ENCODE results near the gene PCED1B.

Gene PCED1B

DNA sequence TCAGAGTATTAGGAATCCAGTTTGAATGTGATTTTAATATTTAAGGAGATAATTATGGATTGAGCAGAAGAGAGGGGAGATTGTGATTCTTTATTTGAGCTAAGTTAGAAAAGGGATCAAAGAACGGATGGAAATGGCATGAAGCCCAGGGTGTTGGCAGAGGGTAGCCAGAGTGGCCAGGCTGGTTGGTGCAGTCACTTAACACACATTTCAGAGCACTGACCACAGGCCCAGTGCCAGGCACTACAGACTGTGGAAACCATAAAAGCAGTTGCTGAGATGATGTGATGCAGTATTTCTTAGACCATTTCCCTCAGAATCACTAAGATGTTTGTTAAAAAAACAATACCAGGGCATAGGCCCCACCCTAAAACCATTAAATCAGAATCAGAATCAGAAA lies 168.0 kb downstream of the PCED1B start:
- no peak overlapping the region for H3K4me3 ChIP-seq (ENCODE audit: low read depth, low read length)
- TF ChIP-seq, protein P1, sequence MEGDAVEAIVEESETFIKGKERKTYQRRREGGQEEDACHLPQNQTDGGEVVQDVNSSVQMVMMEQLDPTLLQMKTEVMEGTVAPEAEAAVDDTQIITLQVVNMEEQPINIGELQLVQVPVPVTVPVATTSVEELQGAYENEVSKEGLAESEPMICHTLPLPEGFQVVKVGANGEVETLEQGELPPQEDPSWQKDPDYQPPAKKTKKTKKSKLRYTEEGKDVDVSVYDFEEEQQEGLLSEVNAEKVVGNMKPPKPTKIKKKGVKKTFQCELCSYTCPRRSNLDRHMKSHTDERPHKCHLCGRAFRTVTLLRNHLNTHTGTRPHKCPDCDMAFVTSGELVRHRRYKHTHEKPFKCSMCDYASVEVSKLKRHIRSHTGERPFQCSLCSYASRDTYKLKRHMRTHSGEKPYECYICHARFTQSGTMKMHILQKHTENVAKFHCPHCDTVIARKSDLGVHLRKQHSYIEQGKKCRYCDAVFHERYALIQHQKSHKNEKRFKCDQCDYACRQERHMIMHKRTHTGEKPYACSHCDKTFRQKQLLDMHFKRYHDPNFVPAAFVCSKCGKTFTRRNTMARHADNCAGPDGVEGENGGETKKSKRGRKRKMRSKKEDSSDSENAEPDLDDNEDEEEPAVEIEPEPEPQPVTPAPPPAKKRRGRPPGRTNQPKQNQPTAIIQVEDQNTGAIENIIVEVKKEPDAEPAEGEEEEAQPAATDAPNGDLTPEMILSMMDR (IDR thresholded peaks at IDR 0.05; ENCODE audit: borderline replicate concordance, insufficient read depth, low read depth, low read length): no peak

DNA sequence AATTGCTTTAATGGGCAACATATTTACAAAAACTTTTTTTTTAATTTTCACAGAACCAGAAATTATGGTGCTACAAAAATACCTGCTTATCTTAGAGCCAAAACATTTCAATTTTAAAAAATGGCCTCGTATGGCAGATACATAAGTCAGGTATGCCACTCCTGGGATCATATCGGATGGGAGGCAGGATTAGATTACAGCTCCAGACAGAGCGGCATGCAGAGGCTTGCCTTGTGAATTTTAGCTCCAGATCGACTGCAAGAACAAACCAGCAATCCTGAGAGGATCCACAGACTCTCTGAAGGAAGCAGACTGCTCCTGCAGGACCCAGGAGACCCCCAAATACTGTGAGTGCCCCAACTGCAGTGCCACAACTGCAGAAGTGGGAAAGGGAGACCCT lies 169.7 kb downstream of the PCED1B start:
- TF ChIP-seq, protein P1 (IDR thresholded peaks at IDR 0.05; ENCODE audit: borderline replicate concordance, insufficient read depth, low read depth, low read length): no peak
- no peak overlapping the region for H3K4me3 ChIP-seq (ENCODE audit: low read depth, low read length)

DNA sequence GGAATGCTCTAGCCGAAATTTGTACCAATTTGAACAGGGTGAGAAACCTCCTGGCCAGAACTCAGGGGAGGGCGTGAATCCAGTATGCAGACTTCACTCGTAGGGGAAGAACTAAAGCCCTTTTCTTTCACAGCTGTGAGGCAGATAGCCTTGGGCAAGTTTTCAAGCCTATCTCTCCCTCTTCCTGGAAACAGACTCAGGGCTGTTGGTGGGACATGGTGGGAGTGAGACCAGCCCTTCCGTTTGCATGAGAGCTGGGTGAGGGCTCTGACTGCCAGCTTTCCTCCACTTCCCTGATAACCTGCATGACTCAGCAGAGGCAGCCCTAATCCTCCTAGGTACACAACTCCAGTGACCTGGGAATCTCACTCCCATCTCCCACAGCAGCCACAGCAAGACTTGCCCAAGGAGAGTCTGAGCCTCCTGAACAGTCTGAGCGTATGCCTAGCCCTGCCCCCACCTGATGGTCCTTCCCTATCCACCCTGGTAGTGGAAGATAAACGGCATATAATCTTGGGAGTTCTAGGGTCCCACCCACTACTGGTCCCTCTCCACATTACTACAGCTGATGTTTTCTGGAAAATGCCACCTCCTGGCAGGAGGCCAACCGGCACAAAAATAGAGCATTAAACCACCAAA lies 170.4 kb downstream of the PCED1B start:
- TF ChIP-seq, protein P1 (IDR thresholded peaks at IDR 0.05; ENCODE audit: borderline replicate concordance, insufficient read depth, low read depth, low read length): no peak
- H3K4me3 ChIP-seq (ENCODE audit: low read depth, low read length): no peak overlapping the region

DNA sequence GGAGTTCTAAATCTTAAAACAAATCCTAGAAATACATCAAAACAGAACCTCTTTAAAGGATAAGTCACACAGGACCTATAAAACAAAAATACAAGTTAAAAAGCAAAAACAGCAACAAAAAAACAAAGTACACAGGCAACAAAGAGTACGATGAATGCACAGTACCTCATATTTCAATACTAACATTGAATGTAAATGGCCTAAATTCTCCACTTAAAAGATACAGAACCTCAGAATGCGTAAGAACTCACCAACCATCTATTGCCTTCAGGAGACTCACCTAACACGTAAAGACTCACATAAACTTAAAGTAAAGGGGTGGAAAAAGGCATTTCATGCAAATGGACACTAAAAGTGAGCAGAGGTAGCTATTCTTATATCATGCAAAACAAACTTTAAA lies 172.5 kb downstream of the PCED1B start:
- H3K4me3 ChIP-seq (ENCODE audit: low read depth, low read length): no peak overlapping the region
- TF ChIP-seq, protein P1 (IDR thresholded peaks at IDR 0.05; ENCODE audit: borderline replicate concordance, insufficient read depth, low read depth, low read length): no peak

DNA sequence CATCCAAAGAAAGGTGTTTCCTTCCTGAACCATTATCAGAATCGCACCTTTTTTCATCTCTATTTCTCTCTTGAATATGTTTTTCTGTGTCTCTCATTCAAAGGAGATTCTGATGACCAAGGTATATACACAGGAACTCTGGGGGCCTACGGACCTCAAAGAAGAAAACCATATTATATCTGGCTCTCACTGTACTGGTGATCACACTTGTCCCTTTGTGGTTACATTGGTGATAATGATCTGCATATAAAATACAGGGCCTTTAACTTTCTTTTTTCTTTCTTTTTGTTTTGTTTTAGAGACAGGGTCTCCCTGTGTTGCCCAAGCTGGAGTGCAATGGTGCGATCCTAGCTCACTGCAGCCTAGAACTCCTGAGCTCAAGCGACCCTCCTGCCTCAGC lies 185.5 kb downstream of the PCED1B start:
- no peak overlapping the region for H3K4me3 ChIP-seq (ENCODE audit: low read depth, low read length)
- TF ChIP-seq, protein P1 (IDR thresholded peaks at IDR 0.05; ENCODE audit: borderline replicate concordance, insufficient read depth, low read depth, low read length): no peak

DNA sequence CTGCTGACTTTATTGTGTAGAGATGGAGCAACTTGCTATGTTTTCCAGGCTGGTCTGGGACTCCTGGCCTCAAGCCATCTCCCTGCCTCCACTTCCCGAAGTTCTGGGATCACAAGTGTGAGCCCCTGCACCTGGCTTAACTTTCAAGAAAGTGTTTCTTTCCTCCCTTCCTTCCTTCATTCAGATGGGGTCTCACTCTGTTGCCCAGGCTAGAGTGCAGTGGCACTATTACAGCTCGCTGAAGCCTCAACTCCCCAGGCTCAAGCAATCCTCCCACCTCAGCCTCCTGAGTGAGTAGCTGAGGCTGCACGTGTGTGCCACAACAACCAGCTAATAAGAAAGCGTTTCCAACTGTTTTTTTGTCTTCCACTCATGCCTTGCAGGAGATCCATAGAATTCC lies 186.0 kb downstream of the PCED1B start:
- H3K4me3 ChIP-seq (ENCODE audit: low read depth, low read length): no peak overlapping the region
- TF ChIP-seq, protein P1 (IDR thresholded peaks at IDR 0.05; ENCODE audit: borderline replicate concordance, insufficient read depth, low read depth, low read length): no peak

DNA sequence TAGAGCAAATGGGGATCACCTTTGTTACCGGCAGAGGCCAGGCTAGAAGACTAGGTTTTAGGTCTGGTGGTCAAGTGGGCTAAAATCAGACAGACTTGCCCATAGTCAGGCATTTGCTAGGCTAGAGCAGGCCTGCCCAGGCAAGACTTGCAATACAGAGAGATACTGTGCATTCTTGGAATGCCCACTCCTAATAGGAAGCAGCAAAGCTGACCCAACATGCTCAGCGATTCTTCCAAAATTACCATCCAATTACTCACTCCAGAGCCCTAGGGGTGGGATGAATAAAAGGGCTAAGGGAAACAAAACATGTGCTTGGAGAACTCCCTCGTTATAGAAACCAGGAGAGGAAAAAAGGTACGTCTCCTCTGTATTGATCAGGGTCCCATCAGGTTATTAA lies 188.2 kb downstream of the PCED1B start:
- TF ChIP-seq, protein P1 (IDR thresholded peaks at IDR 0.05; ENCODE audit: borderline replicate concordance, insufficient read depth, low read depth, low read length): no peak
- no peak overlapping the region for H3K4me3 ChIP-seq (ENCODE audit: low read depth, low read length)

Measured in GM12875 (cell line).